Epithelial cell of esophagus (primary cell): ENCODE measurements around the gene PCDH17.

ENCODE experiments used
- DNase-seq: peaks from one replicate; pipeline ENCODE4 v3.0.0; 2010; ENCODE audit warnings: low read depth
- H3K4me3 ChIP-seq: 2 replicates; pipeline ENCODE4 v1.5.1; 2011; ENCODE audit warnings: mild to moderate bottlenecking, low read length, control low read depth
- CTCF ChIP-seq: IDR thresholded peaks from 2 replicates; pipeline ENCODE4 v1.5.1; 2011; ENCODE audit warnings: low read depth, mild to moderate bottlenecking, low read length, control low read depth, inconsistent platforms; ENCODE audit not compliant: insufficient read depth; ENCODE audit errors: missing control alignments

PCDH17 gene

GRCh38 chr13:57631596-57632275 lies at the start of gene PCDH17:
TSS of gene PCDH17 (plus strand) at chr13:57631744. CDS start at chr13:57632547, 803 bp downstream.
- H3K4me3 ChIP-seq = peak within 1 kb of the TSS; percentile 25
- DNase-seq = no peak
- TF ChIP-seq CTCF = no peak

GRCh38 chr13:57582032-57582431 lies 49.5 kb upstream of the PCDH17 start:
- DNase-seq = no peak
- no peak overlapping the region for H3K4me3 ChIP-seq
- TF ChIP-seq CTCF = no peak

- no peak for TF ChIP-seq CTCF
- DNase-seq = no peak
- no peak overlapping the region for H3K4me3 ChIP-seq
Observed at GRCh38 chr13:57583529-57583928, 48.0 kb upstream of the PCDH17 start.

GRCh38 chr13:57588639-57589038 lies 42.9 kb upstream of the PCDH17 start:
- H3K4me3 ChIP-seq = no peak overlapping the region
- no peak for DNase-seq
- no peak for TF ChIP-seq CTCF

- no peak for TF ChIP-seq CTCF
- no peak for DNase-seq
- no peak overlapping the region for H3K4me3 ChIP-seq
Observed at GRCh38 chr13:57595775-57596174, 35.8 kb upstream of the PCDH17 start.

- no peak for DNase-seq
- no peak overlapping the region for H3K4me3 ChIP-seq
- no peak for TF ChIP-seq CTCF
Observed at GRCh38 chr13:57601536-57601935, 30.0 kb upstream of the PCDH17 start.

- no peak for DNase-seq
- TF ChIP-seq CTCF = no peak
- no peak overlapping the region for H3K4me3 ChIP-seq
Observed at GRCh38 chr13:57604442-57604841, 27.1 kb upstream of the PCDH17 start.
